ENCODE data around the gene PTPRN2. TPM values are rescaled to one million over a fixed set of nuclear protein-coding genes. Genes with fewer than 3 reads are reported as not detected.

The PTPRN2 gene
- total RNA-seq, 1 experiment from 2014 or later, result 0.11 TPM

DNA sequence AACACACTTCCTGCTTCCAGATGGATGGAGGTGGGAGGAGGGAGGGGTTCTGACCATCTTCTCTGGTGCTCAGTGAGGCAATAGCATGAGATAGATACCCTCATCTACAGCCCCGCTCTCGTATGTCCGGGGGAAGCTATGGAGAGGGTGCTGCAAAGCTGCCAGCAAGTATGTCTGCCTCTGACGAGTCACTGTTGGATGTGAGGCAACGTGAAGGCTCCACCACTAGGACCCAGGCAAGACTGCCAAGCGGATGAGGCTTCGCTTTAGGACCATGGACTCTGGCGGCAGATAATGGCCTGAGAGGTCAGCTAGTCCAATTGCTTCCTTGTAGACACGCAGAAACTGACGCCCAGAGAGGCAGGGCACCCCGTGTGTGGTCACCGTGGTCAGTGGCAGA is 601.6 kb downstream of the PTPRN2 start:
- Histone ChIP-seq H3K27me3 (replicated peaks; ENCODE audit: insufficient read depth, low read depth, low read length, poor library complexity) (no peaks in the 10 kb centered on the region), H3K9me3 (ENCODE audit: low read depth, low read length, poor library complexity, severe bottlenecking) (no peaks in the 10 kb centered on the region), H3K36me3 (ENCODE audit: insufficient read depth, low read length, poor library complexity, severe bottlenecking) (no peaks in the 10 kb centered on the region), H3K4me1 (ENCODE audit: insufficient read depth, low read length, poor library complexity, severe bottlenecking) (no peaks in the 10 kb centered on the region), H3K27ac (ENCODE audit: low read depth, low read length, poor library complexity, severe bottlenecking) (no peak overlapping the region), H3K4me3 (ENCODE audit: low read depth, low read length, poor library complexity, severe bottlenecking) (no peak overlapping the region)
- no peak for TF ChIP-seq EZH2 (IDR thresholded peaks at IDR 0.05; ENCODE audit: borderline replicate concordance, low read depth, low read length, poor library complexity, severe bottlenecking)
- DNase-seq (ENCODE audit: low spot score), result no peak
- CTCF ChIA-PET, result no interaction called here
- POLR2A ChIA-PET (ENCODE audit: low non-redundant PET), result no interaction called here
- BruUV-seq (replicated peaks), result no TSS peak
- intact Hi-C loops (cut with micrococcal nuclease; ENCODE audit: unreplicated experiment), result no loop called here

DNA sequence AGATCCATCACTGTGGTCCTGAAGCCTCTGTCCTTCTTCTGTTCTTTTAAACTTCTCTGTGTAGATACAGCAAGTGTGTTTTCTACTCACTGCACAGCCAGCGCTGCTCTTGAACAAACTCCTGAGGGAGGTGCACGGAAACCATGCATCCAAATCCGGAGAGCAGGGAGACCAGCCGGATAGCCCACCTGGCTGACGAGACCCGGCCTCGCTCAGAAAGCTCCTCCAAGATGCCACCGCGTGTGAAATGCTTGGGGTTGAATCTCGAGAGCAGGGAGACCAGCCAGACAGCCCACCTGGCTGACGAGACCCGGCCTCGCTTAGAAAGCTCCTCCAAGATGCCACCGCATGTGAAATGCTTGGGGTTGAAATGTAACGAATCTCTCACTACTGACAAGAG is 602.0 kb downstream of the PTPRN2 start:
- TF ChIP-seq CTCF (conservative IDR thresholded peaks at IDR 0.05; ENCODE audit: low read depth, low read length) (no peak), EZH2 (IDR thresholded peaks at IDR 0.05; ENCODE audit: borderline replicate concordance, low read depth, low read length, poor library complexity, severe bottlenecking) (no peak)
- H3K4me1 ChIP-seq (ENCODE audit: insufficient read depth, low read length, poor library complexity, severe bottlenecking), result no peaks in the 10 kb centered on the region
- H3K36me3 ChIP-seq (ENCODE audit: insufficient read depth, low read length, poor library complexity, severe bottlenecking), result no peaks in the 10 kb centered on the region
- no TSS peak for BruUV-seq (replicated peaks)
- H3K9me3 ChIP-seq (ENCODE audit: low read depth, low read length, poor library complexity, severe bottlenecking), result no peaks in the 10 kb centered on the region
- ChIA-PET CTCF (no interaction called here), POLR2A (ENCODE audit: low non-redundant PET) (no interaction called here)
- no peak overlapping the region for H3K4me3 ChIP-seq (ENCODE audit: low read depth, low read length, poor library complexity, severe bottlenecking)
- intact Hi-C loops (cut with micrococcal nuclease; ENCODE audit: unreplicated experiment), result no loop called here
- no peaks in the 10 kb centered on the region for H3K27me3 ChIP-seq (replicated peaks; ENCODE audit: insufficient read depth, low read depth, low read length, poor library complexity)
- no peak overlapping the region for H3K27ac ChIP-seq (ENCODE audit: low read depth, low read length, poor library complexity, severe bottlenecking)
- no peak for DNase-seq (ENCODE audit: low spot score)

GRCh38 chr7:157984423-157985163 is 603.0 kb downstream of the PTPRN2 start:
- H3K27me3 ChIP-seq (replicated peaks; ENCODE audit: insufficient read depth, low read depth, low read length, poor library complexity), result no peaks in the 10 kb centered on the region
- DNase-seq (ENCODE audit: low spot score), result no peak
- BruUV-seq (replicated peaks), result no TSS peak
- H3K36me3 ChIP-seq (ENCODE audit: insufficient read depth, low read length, poor library complexity, severe bottlenecking), result no peaks in the 10 kb centered on the region
- intact Hi-C loops (cut with micrococcal nuclease; ENCODE audit: unreplicated experiment), result no loop called here
- ChIA-PET CTCF (no interaction called here), POLR2A (ENCODE audit: low non-redundant PET) (no interaction called here)
- no peak overlapping the region for H3K4me3 ChIP-seq (ENCODE audit: low read depth, low read length, poor library complexity, severe bottlenecking)
- no peaks in the 10 kb centered on the region for H3K9me3 ChIP-seq (ENCODE audit: low read depth, low read length, poor library complexity, severe bottlenecking)
- no peak overlapping the region for H3K27ac ChIP-seq (ENCODE audit: low read depth, low read length, poor library complexity, severe bottlenecking)
- no peaks in the 10 kb centered on the region for H3K4me1 ChIP-seq (ENCODE audit: insufficient read depth, low read length, poor library complexity, severe bottlenecking)
- no peak for TF ChIP-seq EZH2 (IDR thresholded peaks at IDR 0.05; ENCODE audit: borderline replicate concordance, low read depth, low read length, poor library complexity, severe bottlenecking)
- TF ChIP-seq CTCF (conservative IDR thresholded peaks at IDR 0.05; ENCODE audit: low read depth, low read length), result no peak

Data from A673 (cell line).